ENCODE results near the gene HSFX3. TPM values are rescaled to one million over a fixed set of nuclear protein-coding genes. Genes with fewer than 3 reads are reported as not detected.
A peak's percentile ranks its signal among the peaks of the same experiment; 100 is the strongest.
"Not testable (repeated sequence)": the region's sequence is repeated elsewhere in the genome, so short reads cannot be mapped to it uniquely, and the experiment has no call there.

HSFX3 gene
- total RNA-seq, 1 experiment from 2014 or later, result not detected

DNA sequence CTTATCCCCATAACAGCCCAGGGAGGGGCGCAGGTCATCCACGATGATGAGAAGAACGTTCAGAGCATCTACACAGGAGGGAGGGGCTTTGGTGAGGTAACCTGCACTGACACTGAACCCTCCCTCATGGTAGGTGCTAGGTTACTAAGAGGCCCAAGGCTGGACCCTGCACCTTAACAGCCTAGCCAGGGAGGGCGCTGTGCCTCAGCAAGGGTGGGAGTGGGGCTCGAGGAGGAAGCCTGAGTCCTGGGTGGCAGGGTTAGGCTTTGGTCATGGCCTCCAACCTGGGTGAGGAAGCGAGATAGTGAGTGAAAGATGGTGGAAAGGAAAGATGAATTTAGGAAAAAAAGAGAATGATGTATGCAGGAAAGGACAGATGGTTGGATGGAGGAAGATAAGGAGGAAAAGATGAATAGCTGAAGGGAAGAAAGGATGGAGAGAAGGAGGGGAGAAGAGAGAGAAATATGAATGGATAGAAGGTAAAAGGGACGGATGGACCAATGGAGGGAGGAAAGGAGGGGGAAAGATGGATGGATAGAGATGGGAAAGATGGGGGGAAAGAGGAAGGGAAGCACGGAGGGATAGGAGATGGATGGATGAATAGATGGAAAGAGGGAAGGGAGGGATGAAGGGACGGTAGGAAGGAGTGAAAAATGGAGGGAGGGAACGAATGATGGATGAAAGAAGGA lies 45.4 kb downstream of the HSFX3 start:
- BruUV-seq (replicated peaks), result TSS peak; percentile 42
- Mint-ChIP-seq H3K9me3 (ENCODE audit: unreplicated experiment) (no peaks in the 10 kb centered on the region), H3K27ac (ENCODE audit: low read depth, unreplicated experiment) (peak overlapping the region; percentile 66), H3K4me3 (ENCODE audit: unreplicated experiment) (peak overlapping the region; percentile 77), H3K4me1 (ENCODE audit: insufficient read depth, unreplicated experiment) (peaks cover 12% of the 10 kb centered on the region), H3K27me3 (ENCODE audit: insufficient read depth, unreplicated experiment) (no peaks in the 10 kb centered on the region), H3K36me3 (ENCODE audit: insufficient read depth, unreplicated experiment) (peaks cover 16% of the 10 kb centered on the region)
- intact Hi-C loops (cut with micrococcal nuclease), result no loop called here
- TF ChIP-seq, protein P1, sequence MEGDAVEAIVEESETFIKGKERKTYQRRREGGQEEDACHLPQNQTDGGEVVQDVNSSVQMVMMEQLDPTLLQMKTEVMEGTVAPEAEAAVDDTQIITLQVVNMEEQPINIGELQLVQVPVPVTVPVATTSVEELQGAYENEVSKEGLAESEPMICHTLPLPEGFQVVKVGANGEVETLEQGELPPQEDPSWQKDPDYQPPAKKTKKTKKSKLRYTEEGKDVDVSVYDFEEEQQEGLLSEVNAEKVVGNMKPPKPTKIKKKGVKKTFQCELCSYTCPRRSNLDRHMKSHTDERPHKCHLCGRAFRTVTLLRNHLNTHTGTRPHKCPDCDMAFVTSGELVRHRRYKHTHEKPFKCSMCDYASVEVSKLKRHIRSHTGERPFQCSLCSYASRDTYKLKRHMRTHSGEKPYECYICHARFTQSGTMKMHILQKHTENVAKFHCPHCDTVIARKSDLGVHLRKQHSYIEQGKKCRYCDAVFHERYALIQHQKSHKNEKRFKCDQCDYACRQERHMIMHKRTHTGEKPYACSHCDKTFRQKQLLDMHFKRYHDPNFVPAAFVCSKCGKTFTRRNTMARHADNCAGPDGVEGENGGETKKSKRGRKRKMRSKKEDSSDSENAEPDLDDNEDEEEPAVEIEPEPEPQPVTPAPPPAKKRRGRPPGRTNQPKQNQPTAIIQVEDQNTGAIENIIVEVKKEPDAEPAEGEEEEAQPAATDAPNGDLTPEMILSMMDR (IDR thresholded peaks at IDR 0.05; ENCODE audit: unreplicated experiment), result peak; percentile 7
- ChIA-PET CTCF (interaction anchor here (0.6 to 1.0 kb wide), 3 partner anchors 9 to 1061 kb away, joined by 4 read pairs; no protein-coding TSS in a partner anchor), POLR2A (interaction anchor here (0.7 to 3.0 kb wide), 3 partner anchors 10 to 1785 kb away, joined by 3 to 20 read pairs (median 12); partner anchors contain the start of gene EOLA1)
- no peak for DNase-seq (ENCODE audit: unreplicated experiment)

DNA sequence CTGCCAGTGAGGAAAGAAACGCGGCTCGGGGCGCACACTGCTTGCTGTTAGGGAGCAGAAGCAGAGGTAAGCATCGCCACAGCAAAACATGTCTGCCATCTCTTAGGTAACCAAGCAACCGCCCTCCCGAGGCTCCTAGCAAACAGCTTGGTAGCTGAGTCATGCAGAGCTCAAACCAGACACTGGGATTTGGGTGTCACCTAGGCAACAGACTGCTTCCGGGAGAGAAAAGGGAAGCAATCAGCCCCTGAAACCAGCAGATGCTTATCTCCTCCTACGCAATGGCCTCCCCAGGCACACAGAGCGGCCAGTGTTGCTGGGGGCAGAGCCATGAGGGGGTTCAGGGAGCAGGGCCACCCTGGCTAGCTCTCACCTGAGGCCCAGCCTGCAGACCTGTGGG lies 46.3 kb downstream of the HSFX3 start:
- H3K9me3 Mint-ChIP-seq (ENCODE audit: unreplicated experiment); intact Hi-C loops (cut with micrococcal nuclease); H3K27ac Mint-ChIP-seq (ENCODE audit: low read depth, unreplicated experiment); H3K4me3 Mint-ChIP-seq (ENCODE audit: unreplicated experiment); BruUV-seq (replicated peaks); H3K27me3 Mint-ChIP-seq (ENCODE audit: insufficient read depth, unreplicated experiment); DNase-seq (ENCODE audit: unreplicated experiment): not testable (repeated sequence)
- ChIA-PET CTCF (interaction anchor here (0.6 kb wide), 1 partner anchor 1060 kb away, joined by 4 read pairs; no protein-coding TSS in a partner anchor), POLR2A (interaction anchor here (2.5 to 3.0 kb wide), 2 partner anchors 9 to 37 kb away, joined by 12 to 20 read pairs; partner anchors contain the start of gene EOLA1)
- Mint-ChIP-seq H3K4me1 (ENCODE audit: insufficient read depth, unreplicated experiment) (peaks cover 12% of the 10 kb centered on the region), H3K36me3 (ENCODE audit: insufficient read depth, unreplicated experiment) (peaks cover 23% of the 10 kb centered on the region)

DNA sequence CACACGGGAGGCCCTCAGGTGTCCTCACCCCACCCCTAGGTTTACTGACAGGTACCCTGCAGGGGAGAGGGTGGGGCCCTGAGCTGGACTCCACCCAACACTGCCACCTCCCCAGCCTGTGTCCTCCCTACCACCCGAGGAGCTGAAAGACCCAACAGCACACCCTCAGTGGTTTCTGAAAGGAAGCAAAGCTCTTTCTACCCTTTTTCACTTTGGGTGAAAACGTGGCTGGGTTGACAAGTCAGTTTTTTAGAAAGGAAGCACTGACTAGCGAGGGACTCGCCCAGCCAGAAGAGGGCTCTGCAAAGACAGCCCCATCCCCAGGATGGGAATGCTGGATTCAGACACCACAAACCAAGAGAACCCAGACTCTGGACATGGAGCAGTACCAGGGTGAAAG lies 46.8 kb downstream of the HSFX3 start:
- CTCF ChIA-PET; H3K27ac Mint-ChIP-seq (ENCODE audit: low read depth, unreplicated experiment); POLR2A ChIA-PET; intact Hi-C loops (cut with micrococcal nuclease); H3K4me3 Mint-ChIP-seq (ENCODE audit: unreplicated experiment); H3K9me3 Mint-ChIP-seq (ENCODE audit: unreplicated experiment); H3K27me3 Mint-ChIP-seq (ENCODE audit: insufficient read depth, unreplicated experiment); DNase-seq (ENCODE audit: unreplicated experiment); BruUV-seq (replicated peaks): not testable (repeated sequence)
- peaks cover 26% of the 10 kb centered on the region for H3K36me3 Mint-ChIP-seq (ENCODE audit: insufficient read depth, unreplicated experiment)
- H3K4me1 Mint-ChIP-seq (ENCODE audit: insufficient read depth, unreplicated experiment), result peaks cover 14% of the 10 kb centered on the region

DNA sequence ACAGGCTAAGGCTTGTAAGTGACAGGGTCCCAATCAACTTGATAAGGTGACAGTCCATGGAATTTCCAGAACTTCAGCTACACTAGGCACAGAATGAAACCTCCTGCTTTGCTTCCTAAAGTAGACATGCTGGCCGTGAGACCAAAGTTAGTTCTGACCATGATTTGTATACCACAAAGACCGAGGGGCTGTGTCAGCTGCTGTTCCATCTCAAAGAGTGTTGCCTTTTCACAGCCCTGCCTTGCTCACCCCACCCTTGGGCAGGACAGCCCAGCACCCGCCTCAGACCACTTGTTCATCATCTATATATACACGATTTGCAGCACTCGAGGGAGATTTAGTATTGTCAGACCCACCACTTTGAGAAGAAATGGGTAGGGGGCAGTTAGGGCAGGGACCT lies 50.0 kb downstream of the HSFX3 start:
- no TSS peak for BruUV-seq (replicated peaks)
- Mint-ChIP-seq H3K9me3 (ENCODE audit: unreplicated experiment) (no peaks in the 10 kb centered on the region), H3K27ac (ENCODE audit: low read depth, unreplicated experiment) (no peak overlapping the region), H3K27me3 (ENCODE audit: insufficient read depth, unreplicated experiment) (no peaks in the 10 kb centered on the region), H3K4me3 (ENCODE audit: unreplicated experiment) (no peak overlapping the region), H3K36me3 (ENCODE audit: insufficient read depth, unreplicated experiment) (peaks cover 41% of the 10 kb centered on the region), H3K4me1 (ENCODE audit: insufficient read depth, unreplicated experiment) (peaks cover 22% of the 10 kb centered on the region)
- intact Hi-C loops (cut with micrococcal nuclease), result no loop called here
- POLR2A ChIA-PET, result interaction anchor here (0.6 kb wide), 1 partner anchor 1546 kb away, joined by 3 read pairs; no protein-coding TSS in a partner anchor
- CTCF ChIA-PET, result no interaction called here
- TF ChIP-seq, protein P1 (IDR thresholded peaks at IDR 0.05; ENCODE audit: unreplicated experiment), result no peak
- DNase-seq (ENCODE audit: unreplicated experiment), result no peak

DNA sequence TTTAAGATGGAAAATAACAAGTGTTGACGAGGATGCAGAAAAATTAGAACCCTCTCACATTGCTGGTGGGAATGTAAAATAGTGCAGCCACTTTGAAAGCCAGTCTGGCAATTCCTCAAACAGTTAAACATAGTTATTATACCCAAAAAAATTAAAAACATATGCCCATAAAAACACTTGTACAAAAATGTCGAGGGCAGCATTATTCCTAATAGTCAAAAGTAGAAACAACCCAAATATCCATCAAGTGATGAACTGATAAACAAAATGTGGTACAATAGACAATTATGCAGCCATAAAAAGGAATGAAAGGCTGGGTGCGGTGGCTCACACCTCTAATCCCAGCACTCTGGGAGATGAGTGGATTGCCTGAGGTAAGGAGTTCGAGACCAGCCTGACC lies 51.0 kb downstream of the HSFX3 start:
- H3K4me3 Mint-ChIP-seq (ENCODE audit: unreplicated experiment), result no peak overlapping the region
- no peaks in the 10 kb centered on the region for H3K27me3 Mint-ChIP-seq (ENCODE audit: insufficient read depth, unreplicated experiment)
- TF ChIP-seq, protein P1 (IDR thresholded peaks at IDR 0.05; ENCODE audit: unreplicated experiment), result no peak
- CTCF ChIA-PET, result interaction anchor here (0.7 kb wide), 1 partner anchor 1429 kb away, joined by 4 read pairs; no protein-coding TSS in a partner anchor
- intact Hi-C loops (cut with micrococcal nuclease), result no loop called here
- H3K4me1 Mint-ChIP-seq (ENCODE audit: insufficient read depth, unreplicated experiment), result peaks cover 16% of the 10 kb centered on the region
- BruUV-seq (replicated peaks), result no TSS peak
- no peak for DNase-seq (ENCODE audit: unreplicated experiment)
- H3K9me3 Mint-ChIP-seq (ENCODE audit: unreplicated experiment), result no peaks in the 10 kb centered on the region
- no peak overlapping the region for H3K27ac Mint-ChIP-seq (ENCODE audit: low read depth, unreplicated experiment)
- H3K36me3 Mint-ChIP-seq (ENCODE audit: insufficient read depth, unreplicated experiment), result peaks cover 41% of the 10 kb centered on the region
- POLR2A ChIA-PET, result no interaction called here

Data from MCF 10A (cell line).